NT2/D1 (cell line): ENCODE data around the gene SPNS3.

Experiments
- DNase-seq: peaks from one replicate; pipeline ENCODE4 v3.0.0-alpha.2; 2011; ENCODE audit warnings: low read depth, low spot score
- H3K27me3 ChIP-seq: 2 replicates; pipeline ENCODE4 v1.6.0; 2011; ENCODE audit warnings: mild to moderate bottlenecking; ENCODE audit not compliant: insufficient read length, insufficient read depth
- H3K36me3 ChIP-seq: 2 replicates; pipeline ENCODE4 v1.6.1; 2011; ENCODE audit warnings: mild to moderate bottlenecking, low read length, mixed read lengths; ENCODE audit not compliant: insufficient read depth, insufficient read length
- H3K4me1 ChIP-seq: 2 replicates; pipeline ENCODE4 v1.5.1; 2011; ENCODE audit not compliant: insufficient read depth, insufficient read length
- H3K4me3 ChIP-seq: 2 replicates; pipeline ENCODE4 v1.5.1; 2011; ENCODE audit warnings: low read depth; ENCODE audit not compliant: insufficient read length
- H3K9ac ChIP-seq: 2 replicates; pipeline ENCODE4 v1.6.0; 2011; ENCODE audit warnings: low read depth; ENCODE audit not compliant: insufficient read length
- H3K9me3 ChIP-seq: 2 replicates; pipeline ENCODE4 v1.5.1; 2011; ENCODE audit warnings: mild to moderate bottlenecking, low read length; ENCODE audit not compliant: insufficient read depth
- SUZ12 ChIP-seq: IDR thresholded peaks from 2 replicates; pipeline ENCODE4 v1.6.1; 2011; ENCODE audit not compliant: insufficient read length, insufficient read depth; ENCODE audit errors: extremely low read depth
- YY1 ChIP-seq: IDR thresholded peaks from 2 replicates; pipeline ENCODE4 v1.6.1; 2011; ENCODE audit not compliant: insufficient read length, insufficient read depth
- ZNF274 ChIP-seq: IDR thresholded peaks from 2 replicates; pipeline ENCODE4 v1.6.1; 2011; ENCODE audit warnings: mild to moderate bottlenecking, low read depth, low read length

SPNS3 gene

GRCh38 chr17:4508207-4508606 is 74.5 kb downstream of the SPNS3 start:
- H3K36me3 ChIP-seq, result no peaks in the 10 kb centered on the region
- H3K27me3 ChIP-seq, result peaks cover 12% of the 10 kb centered on the region
- H3K9me3 ChIP-seq, result no peaks in the 10 kb centered on the region
- peaks cover 30% of the 10 kb centered on the region for H3K4me1 ChIP-seq
- no peak for TF ChIP-seq YY1
- no peak for TF ChIP-seq SUZ12
- no peak for TF ChIP-seq ZNF274
- DNase-seq, result no peak
- H3K9ac ChIP-seq, result no peak overlapping the region
- H3K4me3 ChIP-seq, result no peak overlapping the region

GRCh38 chr17:4509401-4509800 is 75.7 kb downstream of the SPNS3 start:
- H3K9me3 ChIP-seq, result no peaks in the 10 kb centered on the region
- no peak for TF ChIP-seq ZNF274
- no peak for TF ChIP-seq SUZ12
- TF ChIP-seq YY1, result no peak
- H3K27me3 ChIP-seq, result peaks cover 12% of the 10 kb centered on the region
- peaks cover 35% of the 10 kb centered on the region for H3K4me1 ChIP-seq
- no peaks in the 10 kb centered on the region for H3K36me3 ChIP-seq
- H3K4me3 ChIP-seq, result no peak overlapping the region
- no peak overlapping the region for H3K9ac ChIP-seq
- no peak for DNase-seq

- no peak for DNase-seq
- Histone ChIP-seq H3K9me3 (no peaks in the 10 kb centered on the region), H3K27me3 (peaks cover 12% of the 10 kb centered on the region), H3K36me3 (no peaks in the 10 kb centered on the region), H3K4me1 (peaks cover 31% of the 10 kb centered on the region), H3K4me3 (no peak overlapping the region), H3K9ac (no peak overlapping the region)
- TF ChIP-seq YY1 (no peak), ZNF274 (no peak), SUZ12 (no peak)
These were observed 76.3 kb downstream of the SPNS3 start for GRCh38 chr17:4509923-4510617.

GRCh38 chr17:4510618-4510941 is 76.8 kb downstream of the SPNS3 start:
- H3K9me3 ChIP-seq, result no peaks in the 10 kb centered on the region
- no peak overlapping the region for H3K4me3 ChIP-seq
- peaks cover 12% of the 10 kb centered on the region for H3K27me3 ChIP-seq
- no peaks in the 10 kb centered on the region for H3K36me3 ChIP-seq
- no peak for DNase-seq
- peaks cover 29% of the 10 kb centered on the region for H3K4me1 ChIP-seq
- no peak overlapping the region for H3K9ac ChIP-seq
- TF ChIP-seq YY1, result no peak
- no peak for TF ChIP-seq SUZ12
- no peak for TF ChIP-seq ZNF274

- no peak for DNase-seq
These were observed 77.6 kb downstream of the SPNS3 start for GRCh38 chr17:4511199-4511932.

GRCh38 chr17:4512156-4513112 is 78.7 kb downstream of the SPNS3 start:
- Histone ChIP-seq H3K36me3 (no peaks in the 10 kb centered on the region), H3K4me3 (no peak overlapping the region), H3K27me3 (peaks cover 17% of the 10 kb centered on the region), H3K9ac (no peak overlapping the region), H3K4me1 (peaks cover 19% of the 10 kb centered on the region), H3K9me3 (no peaks in the 10 kb centered on the region)
- TF ChIP-seq ZNF274 (no peak), YY1 (no peak), SUZ12 (no peak)
- DNase-seq, result no peak

More at GRCh38 chr17:4511199-4511932, 77.6 kb downstream of the SPNS3 start:
- TF ChIP-seq SUZ12 (no peak), YY1 (no peak), ZNF274 (no peak)
- H3K4me1 ChIP-seq, result peaks cover 23% of the 10 kb centered on the region
- H3K9ac ChIP-seq, result no peak overlapping the region
- peaks cover 14% of the 10 kb centered on the region for H3K27me3 ChIP-seq
- H3K9me3 ChIP-seq, result no peaks in the 10 kb centered on the region
- H3K36me3 ChIP-seq, result no peaks in the 10 kb centered on the region
- H3K4me3 ChIP-seq, result no peak overlapping the region
